Upper lobe of right lung (tissue), 1 donor: ENCODE data around the gene MAMSTR. TPM values are rescaled to one million over a fixed set of nuclear protein-coding genes. Genes with fewer than 3 reads are reported as not detected.

ENCODE experiments used
- ATAC-seq: fragments of 200-7000 bp; cut with Tn5 transposase; one replicate; pipeline ENCODE4 v1.9.1; 2020; ENCODE audit warnings: mild to moderate bottlenecking, moderate library complexity
- DNase-seq: peaks from one replicate; pipeline ENCODE4 v3.0.0-alpha.2; 2020
- H3K27ac ChIP-seq: fragments of 200-600 bp; one replicate; pipeline ENCODE4 v1.8.0; 2022
- H3K27me3 ChIP-seq: fragments of 200-600 bp; one replicate; pipeline ENCODE4 v1.8.0; 2022; ENCODE audit warnings: mild to moderate bottlenecking
- H3K36me3 ChIP-seq: fragments of 200-600 bp; one replicate; pipeline ENCODE4 v1.8.0; 2022
- H3K4me1 ChIP-seq: fragments of 200-600 bp; one replicate; pipeline ENCODE4 v1.8.0; 2022
- H3K4me3 ChIP-seq: fragments of 200-600 bp; one replicate; pipeline ENCODE4 v1.8.0; 2022; ENCODE audit warnings: mild to moderate bottlenecking
- H3K9me3 ChIP-seq: fragments of 200-600 bp; one replicate; pipeline ENCODE4 v1.8.0; 2022
- CTCF ChIP-seq: fragments of 200-600 bp; IDR thresholded peaks from one replicate; pipeline ENCODE4 v1.8.0; 2022; ENCODE audit warnings: antibody characterized with exemption
- intact Hi-C: fragments of 100-400 bp; cut with DNase I; formaldehyde crosslinking; loops from one replicate; pipeline ENCODE4 v1.11.0; 2022
- total RNA-seq: library from RNA; stranded (reverse); fragmentation: NEBNext Ultra II Directional; extraction: Animal tissue kit (Norgen Biotek cat#: 25700); gene quantifications from one replicate; pipeline ENCODE4 v1.2.1, GENCODE V29; 2021
- donor health status: DM: no; HTN: yes; CAD: no; lungs with severe emphysema.

Gene MAMSTR
- total RNA-seq, 1 donor from 2014 or later = 1.2 TPM

- Histone ChIP-seq H3K9me3 (no peaks in the 10 kb centered on the region), H3K27me3 (no peaks in the 10 kb centered on the region), H3K4me3 (no peak overlapping the region), H3K27ac (no peak overlapping the region), H3K36me3 (no peaks in the 10 kb centered on the region), H3K4me1 (peaks cover 3% of the 10 kb centered on the region)
- TF ChIP-seq CTCF = no peak
- DNase-seq = no peak
- no peak for ATAC-seq
- intact Hi-C loops = no loop called here
These were observed 15.1 kb upstream of the MAMSTR start for GRCh38 chr19:48734625-48735024.

- H3K27ac ChIP-seq = no peak overlapping the region
- H3K36me3 ChIP-seq = no peaks in the 10 kb centered on the region
- no peaks in the 10 kb centered on the region for H3K27me3 ChIP-seq
- DNase-seq = no peak
- no peak overlapping the region for H3K4me3 ChIP-seq
- intact Hi-C loops = no loop called here
- no peak for TF ChIP-seq CTCF
- no peak for ATAC-seq
- H3K4me1 ChIP-seq = peaks cover 9% of the 10 kb centered on the region
- H3K9me3 ChIP-seq = no peaks in the 10 kb centered on the region
These were observed 11.9 kb upstream of the MAMSTR start for GRCh38 chr19:48731452-48731851.

- DNase-seq (no peak), ATAC-seq (peak; percentile 31)
- peaks cover 24% of the 10 kb centered on the region for H3K4me1 ChIP-seq
- no peaks in the 10 kb centered on the region for H3K27me3 ChIP-seq
- no peaks in the 10 kb centered on the region for H3K36me3 ChIP-seq
- H3K27ac ChIP-seq = no peak overlapping the region
- no peak overlapping the region for H3K4me3 ChIP-seq
- no peaks in the 10 kb centered on the region for H3K9me3 ChIP-seq
- intact Hi-C loops = no loop called here
- no peak for TF ChIP-seq CTCF
These were observed 9.6 kb upstream of the MAMSTR start for GRCh38 chr19:48728911-48729664.

GRCh38 chr19:48726556-48726955 is 7.0 kb upstream of the MAMSTR start:
- no peak overlapping the region for H3K4me3 ChIP-seq
- no peaks in the 10 kb centered on the region for H3K36me3 ChIP-seq
- no peak for DNase-seq
- H3K9me3 ChIP-seq = no peaks in the 10 kb centered on the region
- TF ChIP-seq CTCF = no peak
- H3K4me1 ChIP-seq = peaks cover 31% of the 10 kb centered on the region
- peak overlapping the region; percentile 74 for H3K27ac ChIP-seq
- no peaks in the 10 kb centered on the region for H3K27me3 ChIP-seq
- ATAC-seq = peak; percentile 21
- intact Hi-C loops = no loop called here

DNA sequence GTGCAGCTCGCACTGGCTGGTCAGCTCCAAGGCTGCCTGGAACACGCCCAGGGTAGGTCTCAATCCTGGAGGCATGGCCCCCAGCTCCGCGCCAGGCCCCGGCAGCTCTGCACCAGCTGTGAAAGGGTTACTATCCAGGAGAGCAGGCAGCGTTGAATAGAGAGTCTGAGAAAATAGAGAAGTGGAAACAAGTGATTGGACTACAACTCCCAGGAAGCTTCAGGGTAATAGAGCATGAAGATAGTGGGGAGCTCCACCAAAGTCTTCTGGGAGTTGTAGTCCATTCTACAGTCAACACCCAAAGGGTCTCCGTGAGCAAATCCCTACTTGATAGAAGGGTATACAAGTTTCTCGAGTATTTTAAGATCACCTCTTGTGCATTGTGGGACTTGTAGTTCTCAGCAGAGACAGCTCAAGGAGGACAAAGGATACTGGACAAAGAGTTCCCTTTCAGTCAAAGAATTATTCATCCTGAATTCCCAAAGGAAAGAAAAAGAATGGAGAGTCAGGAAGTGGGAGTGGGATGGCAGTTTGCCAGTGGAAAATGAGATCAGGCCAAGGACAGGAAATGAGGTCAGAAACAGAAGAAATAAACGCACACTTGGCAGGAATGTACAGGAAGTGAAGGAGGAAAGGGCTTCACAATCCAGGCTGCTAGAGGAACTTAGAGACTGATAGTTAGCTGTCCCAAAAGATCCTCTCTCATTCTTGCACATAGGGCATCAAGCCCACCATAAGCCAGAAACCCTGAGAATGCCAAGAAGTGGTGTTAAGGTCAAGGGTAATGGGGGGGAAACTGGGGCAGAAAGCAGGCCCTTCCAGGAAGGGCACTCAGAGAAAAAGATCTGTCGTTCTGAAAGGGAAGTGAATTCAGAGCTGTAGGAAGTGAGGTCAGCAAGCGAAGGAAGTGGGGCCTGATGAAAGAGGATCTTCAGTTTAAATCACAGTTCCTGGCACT is 5.5 kb upstream of the MAMSTR start:
- Histone ChIP-seq H3K9me3 (no peaks in the 10 kb centered on the region), H3K27me3 (no peaks in the 10 kb centered on the region), H3K27ac (peak overlapping the region; percentile 74), H3K4me1 (peaks cover 33% of the 10 kb centered on the region), H3K4me3 (no peak overlapping the region), H3K36me3 (no peaks in the 10 kb centered on the region)
- peak; percentile 12 for ATAC-seq
- no peak for TF ChIP-seq CTCF
- intact Hi-C loops = no loop called here
- no peak for DNase-seq
